Trophoblast cell (in vitro differentiated cells and primary cell): ENCODE measurements around the gene MYLK.

Source experiments
- DNase-seq, 2 donors: peaks; one replicate each; pipeline ENCODE4 v3.0.0-alpha.2; 2016
- H2AFZ ChIP-seq: 2 replicates; pipeline ENCODE4 v1.6.1; 2013; ENCODE audit warnings: low read length, moderate library complexity, mild to moderate bottlenecking; ENCODE audit not compliant: insufficient read depth, poor library complexity
- H2AK5ac ChIP-seq: 2 replicates; pipeline ENCODE4 v1.6.1; 2013; ENCODE audit warnings: mild to moderate bottlenecking, low read length
- H2BK120ac ChIP-seq: 2 replicates; pipeline ENCODE4 v1.6.1; 2013; ENCODE audit warnings: low read length, mild to moderate bottlenecking, moderate library complexity; ENCODE audit not compliant: insufficient read depth, poor library complexity
- H2BK12ac ChIP-seq: 2 replicates; pipeline ENCODE4 v1.6.1; 2013; ENCODE audit warnings: mild to moderate bottlenecking, low read length, moderate library complexity
- H2BK5ac ChIP-seq: 2 replicates; pipeline ENCODE4 v1.6.1; 2013; ENCODE audit warnings: low read length, low read depth, moderate library complexity, mild to moderate bottlenecking; ENCODE audit not compliant: poor library complexity
- H3K14ac ChIP-seq: 2 replicates; pipeline ENCODE4 v1.6.1; 2013; ENCODE audit warnings: mild to moderate bottlenecking, low read length
- H3K18ac ChIP-seq: 2 replicates; pipeline ENCODE4 v1.6.1; 2013; ENCODE audit warnings: mild to moderate bottlenecking, low read length
- H3K23ac ChIP-seq: 2 replicates; pipeline ENCODE4 v1.6.1; 2013; ENCODE audit warnings: low read length
- H3K27ac ChIP-seq: 2 replicates; pipeline ENCODE4 v1.5.1; 2013; ENCODE audit warnings: low read depth, mild to moderate bottlenecking, inconsistent platforms, low read length, moderate library complexity
- H3K27me3 ChIP-seq: 2 replicates; pipeline ENCODE4 v1.6.1; 2013; ENCODE audit warnings: inconsistent platforms, mild to moderate bottlenecking, low read length, moderate library complexity; ENCODE audit not compliant: insufficient read depth
- H3K36me3 ChIP-seq, 2 experiments: 1 replicate in 1 of 2; 2 replicates in 1 of 2; pipeline ENCODE4 v1.6.1; 2013; ENCODE audit warnings: low read length in 2 of 2, mild to moderate bottlenecking in 2 of 2, moderate library complexity in 1 of 2; ENCODE audit not compliant: insufficient read depth in 2 of 2, control insufficient read depth in 1 of 2
- H3K4ac ChIP-seq: 2 replicates; pipeline ENCODE4 v1.6.1; 2013; ENCODE audit warnings: low read depth, mild to moderate bottlenecking, low read length, moderate library complexity
- H3K4me1 ChIP-seq, 2 experiments: 1 replicate in 1 of 2; 2 replicates in 1 of 2; pipeline ENCODE4 v1.6.1; 2013; ENCODE audit warnings: low read length in 2 of 2, mild to moderate bottlenecking in 2 of 2, moderate library complexity in 1 of 2; ENCODE audit not compliant: insufficient read depth in 2 of 2, control insufficient read depth in 1 of 2
- H3K4me2 ChIP-seq: 2 replicates; pipeline ENCODE4 v1.6.1; 2013; ENCODE audit warnings: inconsistent platforms, mild to moderate bottlenecking, low read length, moderate library complexity
- H3K4me3 ChIP-seq: 2 replicates; pipeline ENCODE4 v1.5.1; 2013; ENCODE audit warnings: mild to moderate bottlenecking, low read depth, low read length, inconsistent platforms
- H3K79me1 ChIP-seq: one replicate; pipeline ENCODE4 v1.6.1; 2013; ENCODE audit warnings: low read length
- H3K79me2 ChIP-seq: 2 replicates; pipeline ENCODE4 v1.6.1; 2013; ENCODE audit warnings: low read length, mild to moderate bottlenecking; ENCODE audit not compliant: control insufficient read depth, insufficient read depth, poor library complexity
- H3K9ac ChIP-seq: 2 replicates; pipeline ENCODE4 v1.6.1; 2013; ENCODE audit warnings: mild to moderate bottlenecking, low read length
- H3K9me3 ChIP-seq: 2 replicates; pipeline ENCODE4 v1.6.1; 2013; ENCODE audit warnings: low read depth, mild to moderate bottlenecking, control low read depth, inconsistent platforms, low read length; ENCODE audit not compliant: insufficient read depth
- H4K12ac ChIP-seq: 2 replicates; pipeline ENCODE4 v1.6.1; 2013; ENCODE audit warnings: low read depth, mild to moderate bottlenecking, low read length, moderate library complexity
- H4K8ac ChIP-seq: 2 replicates; pipeline ENCODE4 v1.6.1; 2013; ENCODE audit warnings: low read depth, mild to moderate bottlenecking, low read length, moderate library complexity
- H4K91ac ChIP-seq: one replicate; pipeline ENCODE4 v1.6.1; 2013; ENCODE audit warnings: low read depth, mild to moderate bottlenecking, low read length, moderate library complexity
- WGBS: extraction: QIAGEN DNeasy Blood & Tissue Kit; methylation state at CpG from one replicate; pipeline ENCODE4 v1.1.7; 2013; ENCODE audit warnings: missing lambda C conversion rate; ENCODE audit not compliant: insufficient read length, insufficient coverage; ENCODE audit errors: extremely low coverage; 5-methylcytosine and 5-hydroxymethylcytosine counted together

MYLK gene

GRCh38 chr3:123692671-123693070, 191.5 kb downstream of the MYLK start:
- Histone ChIP-seq H2AK5ac (peak overlapping the region; percentile 16), H3K79me2 (peaks cover 3% of the 10 kb centered on the region), H3K9me3 (no peaks in the 10 kb centered on the region), H3K4me1 (peaks cover 42 to 53% of the 10 kb centered on the region in 2 experiments), H3K18ac (no peak overlapping the region), H4K8ac (no peak overlapping the region), H4K12ac (no peak overlapping the region), H2BK5ac (peak overlapping the region; percentile 0), H3K4me3 (no peak overlapping the region), H3K9ac (no peak overlapping the region), H3K23ac (no peak overlapping the region), H3K79me1 (peaks cover 42% of the 10 kb centered on the region), H2BK120ac (peak overlapping the region; percentile 48), H3K36me3 (peaks cover 10 to 11% of the 10 kb centered on the region in 2 experiments), H3K14ac (peak overlapping the region; percentile 1), H3K4me2 (no peak overlapping the region), H3K27me3 (no peaks in the 10 kb centered on the region), H2AFZ (no peak overlapping the region), H3K27ac (no peak overlapping the region), H3K4ac (no peak overlapping the region), H4K91ac (no peak overlapping the region), H2BK12ac (peak overlapping the region; percentile 25)
- no CpG with 5 or more reads among the region's 13 CpGs for WGBS
- DNase-seq, result no peak

- Histone ChIP-seq H3K79me2 (peaks cover 3% of the 10 kb centered on the region), H4K12ac (no peak overlapping the region), H3K9ac (no peak overlapping the region), H3K14ac (no peak overlapping the region), H3K4ac (no peak overlapping the region), H3K9me3 (no peaks in the 10 kb centered on the region), H2AFZ (no peak overlapping the region), H3K27me3 (no peaks in the 10 kb centered on the region), H3K4me3 (no peak overlapping the region), H2BK5ac (no peak overlapping the region), H3K18ac (no peak overlapping the region), H3K23ac (no peak overlapping the region), H3K4me1 (peaks cover 40 to 48% of the 10 kb centered on the region in 2 experiments), H3K27ac (no peak overlapping the region), H4K8ac (no peak overlapping the region), H3K4me2 (no peak overlapping the region), H2BK120ac (peak overlapping the region; percentile 34), H2BK12ac (peak overlapping the region; percentile 26), H3K79me1 (peaks cover 41% of the 10 kb centered on the region), H2AK5ac (no peak overlapping the region), H3K36me3 (peaks cover 10 to 11% of the 10 kb centered on the region in 2 experiments), H4K91ac (peak overlapping the region; percentile 33)
- WGBS, result no CpG with 5 or more reads among the region's 9 CpGs
- no peak for DNase-seq
These were observed 192.1 kb downstream of the MYLK start for GRCh38 chr3:123692041-123692440.

- Histone ChIP-seq H3K18ac (no peak overlapping the region), H2BK12ac (no peak overlapping the region), H3K79me1 (peaks cover 24% of the 10 kb centered on the region), H3K27me3 (no peaks in the 10 kb centered on the region), H2BK120ac (no peak overlapping the region), H4K8ac (no peak overlapping the region), H3K36me3 (peaks cover 10 to 11% of the 10 kb centered on the region in 2 experiments), H3K4me1 (peaks cover 23 to 30% of the 10 kb centered on the region in 2 experiments), H3K27ac (no peak overlapping the region), H3K4ac (no peak overlapping the region), H4K91ac (no peak overlapping the region), H3K79me2 (peaks cover 1% of the 10 kb centered on the region), H4K12ac (no peak overlapping the region), H3K14ac (no peak overlapping the region), H3K9me3 (no peaks in the 10 kb centered on the region), H3K9ac (no peak overlapping the region), H2BK5ac (no peak overlapping the region), H3K4me3 (no peak overlapping the region), H2AFZ (no peak overlapping the region), H3K4me2 (no peak overlapping the region), H2AK5ac (no peak overlapping the region), H3K23ac (no peak overlapping the region)
- no CpG with 5 or more reads among the region's 3 CpGs for WGBS
- no peak for DNase-seq
These were observed 194.3 kb downstream of the MYLK start for GRCh38 chr3:123689831-123690230.

GRCh38 chr3:123688241-123688747, 195.8 kb downstream of the MYLK start:
- H3K9me3 ChIP-seq, result no peaks in the 10 kb centered on the region
- DNase-seq, result peak in 1 of 2 donors; percentile 11
- H3K27ac ChIP-seq, result no peak overlapping the region
- no peak overlapping the region for H2AFZ ChIP-seq
- H3K79me2 ChIP-seq, result no peaks in the 10 kb centered on the region
- H3K79me1 ChIP-seq, result peaks cover 10% of the 10 kb centered on the region
- no peak overlapping the region for H4K91ac ChIP-seq
- H3K4me2 ChIP-seq, result no peak overlapping the region
- no CpG with 5 or more reads among the region's 4 CpGs for WGBS
- no peak overlapping the region for H3K9ac ChIP-seq
- peaks cover 10 to 16% of the 10 kb centered on the region in 2 experiments for H3K36me3 ChIP-seq
- no peak overlapping the region for H3K18ac ChIP-seq
- H2BK5ac ChIP-seq, result no peak overlapping the region
- no peaks in the 10 kb centered on the region for H3K27me3 ChIP-seq
- no peak overlapping the region for H3K4me3 ChIP-seq
- H3K4ac ChIP-seq, result no peak overlapping the region
- peak overlapping the region; percentile 27 for H3K14ac ChIP-seq
- peaks cover 16 to 22% of the 10 kb centered on the region in 2 experiments for H3K4me1 ChIP-seq
- H3K23ac ChIP-seq, result no peak overlapping the region
- H2BK12ac ChIP-seq, result peak overlapping the region; percentile 29
- H2AK5ac ChIP-seq, result no peak overlapping the region
- H2BK120ac ChIP-seq, result no peak overlapping the region
- no peak overlapping the region for H4K8ac ChIP-seq
- no peak overlapping the region for H4K12ac ChIP-seq
